ENCODE results near the gene CHFR.
"Not testable (repeated sequence)": the region's sequence is repeated elsewhere in the genome, so short reads cannot be mapped to it uniquely, and the experiment has no call there.

CHFR gene

DNA sequence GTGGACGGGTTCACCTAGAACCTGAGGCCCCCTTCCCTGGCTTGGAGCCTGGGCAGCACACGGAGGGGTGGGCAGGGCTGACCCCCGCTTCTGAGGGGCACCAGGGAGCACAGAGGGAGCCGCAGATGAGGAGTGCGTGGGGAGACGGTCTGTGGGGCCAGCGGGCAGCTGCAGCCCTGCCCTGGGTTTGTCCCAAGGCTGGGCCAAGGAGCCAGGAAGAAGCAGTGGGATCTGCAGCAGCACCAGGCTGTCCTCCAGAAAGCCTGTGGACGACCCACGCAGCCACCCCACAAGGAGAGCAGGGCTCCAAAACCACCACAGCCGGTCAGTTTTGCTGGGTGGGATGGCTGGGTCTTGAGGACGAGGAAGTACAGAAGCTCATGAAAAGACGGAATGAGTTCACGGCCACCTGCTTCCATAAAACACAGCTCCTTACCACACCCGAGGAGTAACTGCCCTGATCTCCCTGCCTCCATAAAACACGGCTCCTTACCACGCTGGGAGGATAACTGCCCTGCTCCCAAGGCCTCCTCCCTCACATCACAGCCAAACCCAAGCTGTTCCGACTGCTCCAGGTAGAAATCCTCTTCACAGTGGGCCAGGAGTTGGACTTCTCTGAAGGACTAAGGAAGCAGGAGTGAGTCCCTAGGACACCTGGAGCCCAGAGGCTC, 48.9 kb downstream of the CHFR start:
- DNase-seq, result no peak

DNA sequence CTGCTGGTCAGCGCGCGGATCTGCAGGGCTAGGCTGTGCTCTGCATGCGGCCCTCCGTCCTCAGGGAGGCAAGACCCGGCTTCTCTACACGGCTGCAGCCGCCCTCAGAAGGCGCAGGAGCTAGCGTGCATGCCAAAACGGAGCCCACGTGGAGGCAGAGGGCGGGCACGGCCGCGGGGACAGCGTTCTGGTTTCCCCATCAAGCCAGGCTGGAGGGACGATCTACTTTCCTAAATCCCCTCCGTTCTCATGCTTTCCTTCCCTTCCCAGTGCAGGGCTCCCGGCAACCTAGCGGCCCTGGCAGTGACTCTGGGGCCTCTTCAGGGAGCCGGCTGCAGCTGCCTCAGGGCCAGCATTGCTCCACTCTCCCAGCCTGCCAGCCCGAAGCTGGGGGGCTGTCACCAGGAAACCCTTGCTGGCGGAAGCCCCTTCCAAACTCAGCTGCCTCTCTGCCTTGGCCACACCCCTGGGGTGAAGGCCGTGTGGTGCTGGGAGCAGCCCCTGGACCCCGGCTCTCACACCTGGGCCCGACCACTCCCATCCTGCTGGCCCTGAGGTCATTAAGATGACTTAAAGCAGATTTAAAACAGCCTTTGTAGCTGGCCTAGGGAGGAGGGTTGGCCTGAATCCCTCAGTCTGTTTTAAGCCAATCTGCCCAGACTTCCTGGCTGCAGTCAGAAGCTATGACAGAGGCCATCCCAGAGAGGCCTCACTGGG, 49.6 kb downstream of the CHFR start:
- no peak for DNase-seq

DNA sequence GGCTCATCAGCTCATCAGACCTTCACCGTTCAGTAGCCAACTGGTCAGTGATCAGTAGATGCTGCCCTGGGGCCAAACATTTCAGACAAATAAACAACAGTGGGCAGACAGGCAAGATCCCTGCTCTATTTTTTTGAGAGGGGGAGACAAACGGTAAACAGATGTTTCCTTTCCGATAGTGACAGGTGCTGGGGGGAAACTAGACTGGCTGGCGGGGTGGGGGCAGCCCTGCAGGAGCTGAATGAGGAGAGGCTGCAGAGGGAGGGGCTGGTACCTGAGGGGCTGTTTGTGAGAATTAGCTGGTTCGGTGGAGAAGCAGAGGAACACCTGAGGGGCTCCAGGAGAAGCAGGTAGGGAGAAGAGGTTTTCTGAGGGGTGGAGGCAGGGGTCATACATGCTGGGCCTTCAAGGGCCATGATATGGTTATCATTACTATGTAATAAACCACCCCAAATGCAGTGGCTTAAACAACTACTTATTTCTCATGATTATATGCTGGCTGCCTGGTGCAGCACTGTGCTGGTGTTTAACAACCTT, 50.5 kb downstream of the CHFR start:
- no peak for DNase-seq

DNA sequence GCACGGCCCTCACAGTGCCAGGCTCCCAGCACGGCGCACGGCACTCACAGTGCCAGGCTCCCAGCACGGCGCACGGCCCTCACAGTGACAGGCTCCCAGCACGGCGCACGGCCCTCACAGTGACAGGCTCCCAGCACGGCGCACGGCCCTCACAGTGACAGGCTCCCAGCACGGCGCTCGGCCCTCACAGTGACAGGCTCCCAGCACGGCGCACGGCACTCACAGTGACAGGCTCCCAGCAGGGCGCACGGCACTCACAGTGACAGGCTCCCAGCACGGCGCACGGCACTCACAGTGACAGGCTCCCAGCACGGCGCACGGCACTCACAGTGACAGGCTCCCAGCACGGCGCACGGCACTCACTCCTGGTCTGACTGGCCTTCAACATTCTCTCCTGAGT, 51.2 kb downstream of the CHFR start:
- DNase-seq, result not testable (repeated sequence)

DNA sequence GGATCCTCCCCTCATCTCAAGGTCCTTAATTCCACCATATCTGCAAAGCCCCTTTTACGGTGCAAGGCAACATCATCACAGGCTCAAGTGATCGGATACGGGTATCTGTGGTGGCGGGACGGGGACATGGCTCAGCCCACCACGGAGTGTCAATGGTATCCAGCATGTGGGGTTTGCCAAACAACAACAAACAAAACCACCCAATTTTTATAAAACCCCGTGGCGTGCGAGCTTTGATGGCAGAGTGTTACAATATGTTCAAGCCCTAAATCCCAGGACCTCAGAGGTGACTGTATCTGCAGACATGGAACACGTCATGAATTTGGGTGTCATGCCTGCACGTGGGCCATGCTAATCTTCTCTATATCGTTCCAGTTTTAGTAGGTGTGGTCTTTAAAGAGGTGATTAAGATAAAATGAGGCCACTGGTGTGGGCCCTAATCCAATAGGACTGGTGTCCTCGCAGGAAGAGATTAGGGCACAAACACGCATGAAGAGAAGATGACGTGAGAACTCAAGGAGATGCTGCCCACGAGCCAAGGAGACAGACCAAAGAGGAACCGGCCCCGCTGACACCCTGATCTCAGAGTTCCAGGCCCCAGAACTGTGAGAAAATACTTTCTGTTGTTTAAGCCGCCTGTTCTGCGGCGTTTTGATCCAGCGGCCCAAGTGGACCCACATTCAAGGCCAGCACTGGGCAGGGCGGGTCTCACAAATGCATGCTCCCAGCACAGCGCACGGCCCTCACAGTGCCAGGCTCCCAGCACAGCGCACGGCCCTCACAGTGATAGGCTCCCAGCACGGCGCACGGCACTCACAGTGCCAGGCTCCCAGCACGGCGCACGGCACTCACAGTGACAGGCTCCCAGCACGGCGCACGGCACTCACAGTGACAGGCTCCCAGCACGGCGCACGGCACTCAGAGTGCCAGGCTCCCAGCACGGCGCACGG, 52.1 kb downstream of the CHFR start:
- DNase-seq, result no peak

DNA sequence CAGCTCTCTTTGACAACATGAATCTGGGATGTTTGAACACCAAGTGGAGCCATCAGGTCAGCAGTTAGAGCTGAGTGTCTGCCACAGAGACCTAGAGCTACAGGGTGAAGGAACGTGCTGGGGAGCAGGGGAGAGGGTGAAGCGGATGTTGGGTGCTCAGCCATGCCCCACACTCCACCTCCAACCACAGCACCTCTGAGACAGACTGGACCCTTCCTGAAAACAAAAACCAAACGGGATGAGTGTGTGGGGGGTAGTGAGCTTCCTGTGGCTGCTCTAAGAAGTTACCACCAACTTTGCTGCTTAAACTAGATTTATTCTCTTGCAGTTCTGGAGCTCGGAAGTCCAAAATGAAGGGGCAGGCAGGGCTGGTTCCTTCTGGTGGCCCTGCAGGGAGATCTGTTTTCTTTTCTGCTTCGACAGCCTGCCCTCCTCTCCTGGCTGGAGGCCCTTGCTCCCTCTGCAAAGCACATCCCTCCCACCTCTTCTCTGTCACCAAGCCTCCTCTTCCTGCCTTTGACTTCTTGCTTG, 53.2 kb downstream of the CHFR start:
- DNase-seq, result peak; percentile 47

DNA sequence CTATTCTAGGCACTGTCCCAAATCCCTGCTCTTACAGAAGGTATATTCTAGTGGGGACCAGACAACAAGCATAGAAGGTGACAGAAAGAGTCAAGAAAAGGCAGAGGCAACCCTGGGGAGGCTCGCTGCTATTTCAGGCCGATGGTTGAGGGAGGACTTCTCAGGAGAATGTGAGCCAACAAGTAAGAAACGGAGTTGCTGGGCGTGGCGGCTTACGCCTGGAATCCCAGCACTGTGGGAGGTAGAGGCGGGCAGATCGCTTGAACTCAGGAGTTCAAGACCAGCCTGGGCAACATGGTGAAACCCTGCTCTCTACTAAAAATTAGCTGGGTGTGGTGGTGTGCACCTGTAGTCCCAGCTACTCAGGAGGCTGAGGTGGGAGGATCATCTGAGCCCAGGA, 54.1 kb downstream of the CHFR start:
- no peak for DNase-seq

DNA sequence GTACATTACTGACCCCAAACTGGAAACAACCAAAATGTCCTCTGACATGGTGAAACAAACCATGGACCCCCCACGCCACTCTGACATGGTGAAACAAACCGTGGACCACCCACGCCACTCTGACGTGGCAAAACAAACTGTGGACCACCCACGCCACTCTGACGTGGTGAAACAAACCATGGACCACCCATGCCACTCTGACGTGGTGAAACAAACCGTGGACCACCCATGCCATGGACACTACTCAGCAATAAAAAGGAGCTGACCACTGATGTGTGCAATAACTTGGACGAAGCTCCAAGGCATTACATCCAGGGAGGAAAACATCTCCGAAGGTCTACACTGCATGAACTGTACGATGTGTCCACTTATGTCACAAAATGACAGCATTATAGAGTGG, 55.6 kb downstream of the CHFR start:
- DNase-seq, result no peak

DNA sequence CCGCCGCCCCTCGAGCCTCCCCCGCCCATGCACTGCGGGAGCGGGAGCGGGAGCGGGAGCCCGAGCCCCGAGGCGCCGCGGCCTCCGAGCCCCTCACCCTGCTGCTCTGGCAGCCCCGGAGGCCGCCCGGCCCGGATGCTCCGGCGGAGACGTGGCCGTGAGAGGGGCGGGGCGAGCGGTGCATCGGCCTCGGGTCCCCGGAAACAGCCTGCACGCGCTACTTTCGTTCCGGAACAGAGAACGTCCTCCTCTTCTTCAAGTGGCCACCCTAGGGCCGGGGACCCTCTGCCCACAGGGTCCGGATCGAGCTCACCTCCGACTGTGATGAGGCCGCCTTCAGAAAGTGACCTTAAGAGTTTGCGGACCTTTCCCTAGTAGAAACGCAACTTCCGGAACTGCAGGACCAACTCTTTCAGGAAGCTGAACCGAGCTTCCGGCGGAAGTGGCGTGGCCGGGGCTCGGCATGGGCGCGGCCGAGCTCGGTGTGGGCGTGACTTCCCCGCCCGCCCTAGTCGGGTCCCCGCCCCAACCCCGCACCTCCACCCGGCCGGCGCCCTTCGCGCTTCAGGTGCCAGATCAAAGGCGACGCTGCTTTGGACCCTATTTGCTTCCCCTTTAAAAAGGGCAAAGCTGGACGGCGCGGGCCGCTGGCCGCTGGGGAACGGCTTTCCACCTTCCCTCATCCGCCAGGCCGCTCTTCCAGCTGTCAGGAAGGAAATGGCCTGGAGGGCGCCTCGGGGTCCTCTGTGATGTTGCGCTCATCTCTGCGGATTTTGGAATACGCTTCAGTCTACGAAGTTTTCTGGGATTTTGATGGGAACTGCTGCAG, 58.5 kb downstream of the CHFR start, which contains the start of gene GOLGA3:
GOLGA3 (minus strand) TSS at position 164 of the 829 bp plus-strand sequence. CDS start 6,741 bp downstream, outside the sequence.
- DNase-seq, result peak; percentile 96

DNA sequence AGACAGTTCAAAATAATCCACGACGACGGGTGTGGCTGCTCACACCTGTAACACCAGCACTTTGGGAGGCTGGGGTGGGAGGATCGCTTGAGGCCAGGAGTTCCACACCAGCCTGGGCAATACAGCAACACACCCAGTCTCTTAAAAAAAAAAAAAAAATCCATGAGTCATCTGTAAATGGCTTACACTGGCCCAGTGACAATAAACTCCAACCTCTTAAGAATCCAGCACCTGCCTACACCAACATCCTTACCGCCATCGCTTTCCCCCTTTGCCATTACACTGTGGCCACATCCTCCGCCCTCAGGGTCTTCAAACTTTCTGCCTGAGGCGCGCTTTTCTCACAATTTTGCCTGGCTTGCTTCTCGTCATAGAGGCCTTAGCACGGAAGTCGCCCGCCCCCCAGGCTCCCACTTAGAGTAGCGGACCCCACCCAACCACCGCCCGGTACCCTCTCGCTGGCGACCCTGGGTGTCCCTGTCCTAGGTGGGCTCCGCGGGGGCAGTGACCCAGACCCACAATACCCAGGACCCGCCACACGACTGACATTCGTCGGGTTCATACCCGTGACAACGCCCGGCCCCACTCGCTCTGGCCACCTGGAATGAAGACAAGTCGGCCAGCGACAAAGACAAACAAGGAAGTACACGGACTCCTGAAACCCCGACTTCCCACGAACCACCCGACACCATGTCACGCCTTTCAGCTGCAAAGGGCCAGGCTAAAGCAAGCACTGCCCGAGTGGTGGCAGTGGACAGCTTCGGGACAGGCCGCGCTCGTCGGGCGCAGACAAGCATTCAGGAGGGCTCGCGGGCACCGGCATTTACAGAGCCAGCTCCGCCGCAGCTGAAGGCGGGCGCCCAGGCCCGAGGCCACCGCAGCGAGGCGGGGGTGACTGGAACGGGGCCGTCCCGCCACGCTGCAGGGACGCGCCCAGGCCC, 59.4 kb downstream of the CHFR start:
- peak; percentile 55 for DNase-seq

DNA sequence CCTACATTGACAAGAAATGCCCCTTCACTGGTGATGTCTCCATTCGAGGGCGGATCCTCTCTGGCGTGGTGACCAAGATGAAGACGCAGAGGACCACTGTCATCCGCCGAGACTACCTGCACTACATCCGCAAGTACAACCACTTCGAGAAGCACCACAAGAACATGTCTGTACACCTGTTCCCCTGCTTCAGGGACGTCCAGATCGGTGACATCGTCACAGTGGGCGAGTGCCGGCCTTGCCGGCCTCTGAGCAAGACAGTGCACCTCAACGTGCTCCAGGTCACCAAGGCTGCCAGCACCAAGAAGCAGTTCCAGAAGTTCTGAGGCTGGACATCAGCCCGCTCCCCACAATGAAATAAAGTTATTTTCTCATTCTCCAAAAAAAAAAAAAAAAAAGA, 61.5 kb downstream of the CHFR start:
- no peak for DNase-seq

DNA sequence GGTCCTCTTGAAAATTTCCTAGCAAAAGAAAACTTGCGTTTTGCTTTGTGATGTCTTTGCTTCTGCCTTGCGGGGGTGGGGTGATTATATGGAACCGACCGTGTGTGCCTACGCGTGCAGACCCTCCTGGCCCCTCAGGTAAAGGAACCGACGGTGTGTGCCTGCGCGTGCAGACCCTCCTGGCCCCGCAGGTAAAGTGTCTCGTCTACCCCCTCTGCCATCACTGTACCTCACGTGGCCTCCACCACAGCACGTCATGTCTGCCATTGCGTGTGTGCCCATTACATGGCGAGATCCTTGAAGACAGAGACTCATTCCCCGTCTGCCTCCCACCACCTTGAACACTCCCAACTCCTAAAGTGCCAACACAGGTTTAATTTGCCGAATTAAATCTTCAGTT, 62.3 kb downstream of the CHFR start:
- DNase-seq, result no peak

DNA sequence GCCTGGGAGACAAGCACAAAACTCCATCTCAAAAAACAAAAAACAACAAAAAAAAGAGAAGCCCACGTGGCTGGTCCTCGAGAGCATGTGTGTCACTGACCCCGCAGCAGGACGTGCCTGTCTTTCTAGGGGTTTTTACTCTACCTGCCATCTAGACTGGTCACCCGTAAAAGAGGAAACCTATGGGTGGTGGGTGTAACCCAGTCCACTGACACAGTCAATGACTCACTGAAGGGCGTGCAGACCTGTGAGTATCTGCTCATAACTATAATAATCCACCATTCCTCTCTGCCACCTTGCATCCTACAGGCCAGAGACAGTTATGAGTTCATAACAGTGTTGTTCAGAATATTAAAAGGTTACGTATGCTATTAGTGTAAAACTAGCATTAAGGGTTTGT, 63.4 kb downstream of the CHFR start:
- no peak for DNase-seq

DNA sequence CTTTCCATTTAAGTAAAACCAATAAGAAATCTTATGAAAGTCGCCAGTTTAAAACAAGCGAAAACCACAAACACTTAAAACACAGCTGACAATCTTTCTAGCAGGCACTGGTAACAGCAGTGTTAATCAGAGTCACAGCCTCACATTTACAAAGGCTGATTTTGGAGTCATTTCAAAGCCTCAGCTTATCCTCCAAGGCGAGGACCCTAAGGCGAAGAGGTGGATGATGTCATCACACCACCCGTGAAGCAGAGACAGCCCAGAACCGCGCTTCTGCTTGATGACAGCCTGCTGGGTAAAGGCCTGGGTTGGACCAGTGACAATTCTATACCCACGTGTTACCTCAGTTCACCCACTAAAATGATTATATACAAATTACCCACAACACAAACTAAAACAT, 68.8 kb downstream of the CHFR start:
- no peak for DNase-seq

DNA sequence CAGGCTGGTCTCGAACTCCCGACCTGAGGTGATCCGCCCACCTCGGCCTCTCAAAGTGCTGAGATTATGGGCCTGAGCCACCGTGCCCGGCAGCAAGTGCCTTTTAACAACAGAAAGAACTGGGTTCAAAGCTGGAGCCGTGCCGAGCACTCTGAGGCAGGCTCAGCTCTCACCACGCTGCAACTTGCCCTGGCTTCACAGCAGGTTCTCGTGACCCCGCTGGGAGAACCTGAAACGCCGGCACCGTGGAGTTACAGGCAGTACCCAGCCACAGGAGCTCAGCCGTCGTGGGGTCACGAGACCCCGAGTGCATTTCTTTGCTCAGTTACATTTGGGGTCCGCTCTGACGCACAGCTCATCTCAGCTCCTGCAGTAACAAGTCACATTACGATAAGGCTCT, 73.2 kb downstream of the CHFR start:
- no peak for DNase-seq

DNA sequence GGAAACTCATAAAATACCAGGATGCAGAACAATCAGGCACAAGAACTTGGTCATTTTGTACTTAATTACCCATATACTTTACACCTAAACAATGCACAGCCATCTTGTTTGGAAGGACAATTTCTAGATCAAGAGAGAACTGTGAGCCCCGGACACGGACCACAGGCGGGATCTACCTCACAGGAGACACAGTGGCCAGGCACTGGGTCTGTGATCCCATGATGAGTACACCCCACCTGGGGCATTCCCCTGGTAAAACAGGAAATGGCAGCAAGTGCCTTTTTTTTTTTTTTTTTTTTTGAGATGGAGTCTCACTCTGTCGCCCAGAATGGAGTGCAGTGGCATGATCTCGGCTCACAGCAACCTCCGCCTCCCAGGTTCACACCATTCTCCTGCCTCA, 74.0 kb downstream of the CHFR start:
- no peak for DNase-seq

DNA sequence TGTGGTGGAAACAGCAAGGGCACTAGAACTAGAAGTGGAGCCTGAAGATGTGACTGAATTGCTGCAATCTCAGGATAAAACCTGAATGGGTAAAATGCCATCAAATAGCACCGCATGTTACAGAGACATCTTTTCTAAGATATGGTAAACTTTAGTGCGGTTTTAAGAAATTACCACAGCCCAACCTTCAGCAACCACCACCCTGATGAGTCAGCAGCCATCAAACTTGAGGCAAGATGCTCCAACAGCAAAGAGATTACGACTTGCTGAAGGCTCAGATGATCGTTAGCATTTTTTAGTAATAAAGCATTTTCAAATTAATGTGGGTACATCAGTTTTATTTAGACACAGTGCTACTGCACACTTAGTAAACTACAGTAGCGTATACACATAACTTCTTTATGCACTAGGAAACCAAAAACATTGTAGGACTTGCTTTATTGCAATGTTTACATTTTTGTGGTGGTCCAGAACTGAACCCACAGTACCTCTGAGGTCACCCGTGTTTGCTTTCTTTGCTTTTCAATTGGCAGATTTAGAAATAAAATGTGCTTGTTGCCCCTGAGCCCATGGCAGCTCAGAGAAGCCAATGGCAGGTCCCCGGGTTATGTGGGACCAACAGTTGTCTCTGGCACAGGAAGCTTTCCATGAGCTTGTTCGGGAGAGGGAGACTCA, 74.6 kb downstream of the CHFR start:
- no peak for DNase-seq

DNA sequence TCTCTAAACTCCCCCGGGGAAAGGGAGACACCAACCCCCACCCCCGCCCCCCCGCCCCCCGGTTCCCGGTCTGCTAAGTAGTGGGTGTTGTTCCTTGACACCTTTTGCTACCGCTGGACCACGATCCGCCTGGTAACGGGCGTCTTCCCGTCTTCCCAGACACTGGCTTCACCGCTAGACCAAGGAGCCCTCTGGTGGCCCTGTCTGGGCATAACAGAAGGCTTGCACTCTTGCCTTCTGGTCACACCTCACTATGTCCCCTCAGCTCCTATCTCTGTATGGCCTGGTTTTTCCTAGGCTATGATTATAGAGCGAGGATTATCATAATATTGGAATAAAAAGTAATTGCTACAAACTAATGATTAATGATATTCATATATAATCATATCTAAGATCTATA, 78.0 kb downstream of the CHFR start:
- peak; percentile 41 for DNase-seq

DNA sequence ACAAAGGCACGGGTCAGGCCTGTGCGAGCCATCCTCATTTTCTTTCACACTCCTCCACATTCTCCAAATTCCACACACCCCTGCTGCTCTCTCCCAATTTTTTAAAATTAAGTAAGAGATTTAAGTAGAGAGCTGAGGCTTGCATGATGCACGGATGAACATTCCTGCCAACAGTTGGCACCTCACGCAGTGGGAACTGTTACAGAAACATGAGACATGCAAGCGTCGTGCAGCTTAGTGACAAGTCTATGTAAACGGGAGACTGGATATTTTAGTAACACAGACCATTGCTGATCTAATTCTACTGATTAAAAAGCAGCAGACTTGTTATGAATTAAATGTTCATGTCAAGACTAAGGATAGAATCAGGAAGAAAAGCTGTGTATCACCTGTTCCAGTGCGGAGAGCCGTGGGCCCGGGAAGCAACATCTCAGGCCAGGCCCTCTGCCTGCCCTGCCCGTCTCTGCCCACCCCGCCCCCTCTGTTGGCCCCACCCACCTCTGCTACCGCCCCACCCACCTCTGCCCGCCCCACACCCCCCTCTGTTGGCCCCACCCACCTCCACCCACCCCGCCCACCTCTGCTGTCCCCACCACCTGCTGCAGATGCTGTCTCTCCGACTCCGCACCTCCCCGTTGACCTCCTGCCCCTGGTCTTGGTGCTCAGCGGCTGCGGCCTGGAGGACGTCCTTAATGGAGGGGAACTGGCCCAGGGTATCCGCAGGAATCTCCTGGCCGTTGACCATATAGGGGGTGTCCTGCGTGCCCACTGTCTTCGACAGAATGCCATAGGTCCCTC, 79.9 kb downstream of the CHFR start:
- no peak for DNase-seq

All from stimulated activated CD8-positive, alpha-beta memory T cell treated with anti-CD3 and anti-CD28 coated beads, Interleukin-4, amount 100 ng/mL, for 48 hours (primary cell).